GM23338 (cell line): Measurements from ENCODE around the gene MOB2. TPM values are rescaled to one million over a fixed set of nuclear protein-coding genes. Genes with fewer than 3 reads are reported as not detected.

Experiments used
- ATAC-seq: fragments of 200-7000 bp; cut with Tn5 transposase; 3 replicates; pipeline ENCODE4 v1.9.1; 2020
- DNase-seq: peaks from one replicate; pipeline ENCODE4 v3.0.0-alpha.2; 2015; ENCODE audit warnings: low spot score
- H2AFZ ChIP-seq: fragments of 200-600 bp; sonication (generic); 2 replicates; pipeline ENCODE4 v1.8.0; 2016; ENCODE audit warnings: antibody characterized with exemption, mild to moderate bottlenecking, moderate library complexity
- H3F3A ChIP-seq: fragments of 200-600 bp; sonication (generic); replicated peaks from 2 replicates; pipeline ENCODE4 v1.8.0; 2017; ENCODE audit warnings: antibody characterized with exemption, mixed run types, low read depth
- H3K27ac ChIP-seq: fragments of 200-600 bp; sonication (generic); 2 replicates; pipeline ENCODE4 v1.6.1; 2016; ENCODE audit warnings: low read depth
- H3K27me3 ChIP-seq: fragments of 200-600 bp; sonication (generic); 2 replicates; pipeline ENCODE4 v1.8.0; 2016; ENCODE audit warnings: mild to moderate bottlenecking, mixed run types, moderate library complexity; ENCODE audit not compliant: insufficient read depth
- H3K36me3 ChIP-seq: fragments of 200-600 bp; sonication (generic); 2 replicates; pipeline ENCODE4 v1.8.0; 2016; ENCODE audit warnings: mild to moderate bottlenecking; ENCODE audit not compliant: insufficient read depth
- H3K4me1 ChIP-seq: fragments of 200-600 bp; sonication (generic); 2 replicates; pipeline ENCODE4 v1.8.0; 2016; ENCODE audit warnings: mild to moderate bottlenecking, moderate library complexity; ENCODE audit not compliant: insufficient read depth
- H3K4me2 ChIP-seq: fragments of 200-600 bp; sonication (generic); 2 replicates; pipeline ENCODE4 v1.7.1; 2017; ENCODE audit warnings: mixed run types
- H3K4me3 ChIP-seq: fragments of 200-600 bp; sonication (generic); 2 replicates; pipeline ENCODE4 v1.6.1; 2016; ENCODE audit warnings: mixed run types
- H3K79me2 ChIP-seq: fragments of 200-600 bp; sonication (generic); replicated peaks from 2 replicates; pipeline ENCODE4 v1.8.0; 2017; ENCODE audit warnings: mild to moderate bottlenecking; ENCODE audit not compliant: insufficient read depth
- H3K9me2 ChIP-seq: fragments of 200-600 bp; sonication (generic); 2 replicates; pipeline ENCODE4 v1.8.0; 2017; ENCODE audit not compliant: insufficient read depth
- H4K20me1 ChIP-seq: fragments of 200-600 bp; sonication (generic); replicated peaks from 2 replicates; pipeline ENCODE4 v1.8.0; 2017; ENCODE audit warnings: mild to moderate bottlenecking; ENCODE audit not compliant: insufficient read depth
- H3K27ac Mint-ChIP-seq: 2 replicates; pipeline ENCODE4 v1.8.0; 2020; ENCODE audit warnings: inconsistent platforms, mild to moderate bottlenecking, moderate library complexity, mixed read lengths
- H3K27me3 Mint-ChIP-seq: 3 replicates; pipeline ENCODE4 v1.8.0; 2022; ENCODE audit warnings: low read depth, mild to moderate bottlenecking, moderate library complexity, mixed read lengths, inconsistent platforms; ENCODE audit not compliant: insufficient read depth, poor library complexity
- H3K36me3 Mint-ChIP-seq: 3 replicates; pipeline ENCODE4 v1.8.0; 2021; ENCODE audit warnings: low read depth, mild to moderate bottlenecking, inconsistent platforms, moderate library complexity, mixed read lengths
- H3K4me1 Mint-ChIP-seq: 3 replicates; pipeline ENCODE4 v1.8.0; 2020; ENCODE audit warnings: mild to moderate bottlenecking, inconsistent platforms, mixed read lengths
- H3K4me3 Mint-ChIP-seq: 3 replicates; pipeline ENCODE4 v1.8.0; 2021; ENCODE audit warnings: moderate library complexity, mild to moderate bottlenecking, inconsistent platforms, mixed read lengths
- H3K9me3 Mint-ChIP-seq: 3 replicates; pipeline ENCODE4 v1.8.0; 2020; ENCODE audit warnings: moderate library complexity, mild to moderate bottlenecking, inconsistent platforms, mixed read lengths
- CREB1 ChIP-seq: fragments of 250-450 bp; sonication (Bioruptor Pico); IDR thresholded peaks from 2 replicates; pipeline ENCODE4 v1.5.0; 2020; ENCODE audit warnings: low read depth, mild to moderate bottlenecking, moderate library complexity
- ETS1 ChIP-seq: IDR thresholded peaks from 2 replicates; pipeline ENCODE4 v1.6.1; 2016; ENCODE audit warnings: antibody characterized with exemption
- EZH2 ChIP-seq: fragments of 200-600 bp; sonication (generic); IDR thresholded peaks from one replicate; pipeline ENCODE4 v1.8.0; 2017; ENCODE audit warnings: antibody characterized with exemption, mild to moderate bottlenecking, low read depth; ENCODE audit not compliant: unreplicated experiment
- NANOG ChIP-seq: IDR thresholded peaks from 2 replicates; pipeline ENCODE4 v1.6.1; 2016; ENCODE audit warnings: antibody characterized with exemption, borderline replicate concordance
- POLR2AphosphoS5 ChIP-seq: IDR thresholded peaks from 2 replicates; pipeline ENCODE4 v1.6.1; 2016; ENCODE audit warnings: antibody characterized with exemption, low read depth
- STAT1 ChIP-seq: IDR thresholded peaks from one replicate; pipeline ENCODE4 v1.6.1; 2016; ENCODE audit warnings: antibody characterized with exemption; ENCODE audit not compliant: unreplicated experiment
- ZNF114 ChIP-seq: fragments of 250-450 bp; sonication (Bioruptor Pico); IDR thresholded peaks from 2 replicates; pipeline ENCODE4 v1.5.0; 2020; ENCODE audit warnings: mild to moderate bottlenecking, moderate library complexity
- ZNF331 ChIP-seq: fragments of 250-450 bp; sonication (Bioruptor Pico); IDR thresholded peaks from 2 replicates; pipeline ENCODE4 v1.5.0; 2020; ENCODE audit warnings: low read depth, mild to moderate bottlenecking, moderate library complexity
- ZNF462 ChIP-seq: fragments of 250-450 bp; sonication (Bioruptor Pico); IDR thresholded peaks from 2 replicates; pipeline ENCODE4 v1.5.0; 2020; ENCODE audit warnings: mild to moderate bottlenecking, moderate library complexity
- polyA plus RNA-seq: library from polyadenylated mRNA; unstranded; fragments of >200 nt; fragmentation: Nextera tagmentation; extraction: Ambion mirVana; gene quantifications from 2 replicates; pipeline ENCODE4 v1.2.1, GENCODE V29; 2016
- total RNA-seq: library from RNA; depleted of rRNA; stranded (reverse); fragments of >200 nt; shearing (Covaris generic); gene quantifications from 2 replicates; pipeline ENCODE4 v1.2.3, GENCODE V29; 2014
- TF ChIP-seq, protein P1 (sequence below), 2 experiments: fragments of 200-600 bp in 1 of 2; sonication (generic) in 1 of 2; conservative IDR thresholded peaks; 2 replicates each; pipeline versions ENCODE4 v1.5.1 to v1.6.1; 2016 to 2017; ENCODE audit warnings: antibody characterized with exemption in 2 of 2, low read depth in 2 of 2, mild to moderate bottlenecking in 2 of 2, moderate library complexity in 1 of 2

MOB2 gene
- total and polyA plus RNA-seq, 2 experiments from 2014 or later = 10.1 to 19.7 TPM

GRCh38 chr11:1480191-1480554 is 6.4 kb downstream of the MOB2 start:
- Histone ChIP-seq H3K4me1 (no peaks in the 10 kb centered on the region), H3K79me2 (no peaks in the 10 kb centered on the region; the same call in 1 of the 2 replicates), H3K9me2 (no peaks in the 10 kb centered on the region), H3K27me3 (no peaks in the 10 kb centered on the region), H3K27ac (no peak overlapping the region), H3F3A (no peaks in the 10 kb centered on the region), H3K4me3 (no peak overlapping the region), H2AFZ (no peak overlapping the region), H4K20me1 (peaks cover 7% of the 10 kb centered on the region), H3K36me3 (no peaks in the 10 kb centered on the region), H3K4me2 (no peak overlapping the region)
- H3K36me3 Mint-ChIP-seq = peaks cover 5% of the 10 kb centered on the region; the same call in 1 of the 3 replicates
- H3K4me3 Mint-ChIP-seq = no peak overlapping the region
- H3K27me3 Mint-ChIP-seq = peaks cover 3% of the 10 kb centered on the region
- H3K9me3 Mint-ChIP-seq = no peaks in the 10 kb centered on the region; the same call in 2 of the 3 replicates
- H3K4me1 Mint-ChIP-seq = no peaks in the 10 kb centered on the region
- DNase-seq (no peak), ATAC-seq (no peak)
- no peak overlapping the region; the same call in 1 of the 2 replicates for H3K27ac Mint-ChIP-seq
- TF ChIP-seq CREB1 (CRISPR knock-in tag) (no peak), ZNF331 (CRISPR knock-in tag) (no peak), EZH2 (no peak), ZNF114 (no peak), STAT1 (no peak), ZNF462 (CRISPR knock-in tag) (no peak), POLR2AphosphoS5 (no peak), ETS1 (no peak), NANOG (no peak)
- TF ChIP-seq, protein P1, sequence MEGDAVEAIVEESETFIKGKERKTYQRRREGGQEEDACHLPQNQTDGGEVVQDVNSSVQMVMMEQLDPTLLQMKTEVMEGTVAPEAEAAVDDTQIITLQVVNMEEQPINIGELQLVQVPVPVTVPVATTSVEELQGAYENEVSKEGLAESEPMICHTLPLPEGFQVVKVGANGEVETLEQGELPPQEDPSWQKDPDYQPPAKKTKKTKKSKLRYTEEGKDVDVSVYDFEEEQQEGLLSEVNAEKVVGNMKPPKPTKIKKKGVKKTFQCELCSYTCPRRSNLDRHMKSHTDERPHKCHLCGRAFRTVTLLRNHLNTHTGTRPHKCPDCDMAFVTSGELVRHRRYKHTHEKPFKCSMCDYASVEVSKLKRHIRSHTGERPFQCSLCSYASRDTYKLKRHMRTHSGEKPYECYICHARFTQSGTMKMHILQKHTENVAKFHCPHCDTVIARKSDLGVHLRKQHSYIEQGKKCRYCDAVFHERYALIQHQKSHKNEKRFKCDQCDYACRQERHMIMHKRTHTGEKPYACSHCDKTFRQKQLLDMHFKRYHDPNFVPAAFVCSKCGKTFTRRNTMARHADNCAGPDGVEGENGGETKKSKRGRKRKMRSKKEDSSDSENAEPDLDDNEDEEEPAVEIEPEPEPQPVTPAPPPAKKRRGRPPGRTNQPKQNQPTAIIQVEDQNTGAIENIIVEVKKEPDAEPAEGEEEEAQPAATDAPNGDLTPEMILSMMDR (conservative IDR thresholded peaks at IDR 0.05; ENCODE audit: low read depth in 2 of 2) = no peak
